Nucleus accumbens (tissue), 56 donors: ENCODE measurements around the gene WIPF2.
A peak's percentile ranks its signal among the peaks of the same experiment; 100 is the strongest.

Experiments used
- DNase-seq, 56 donors: peaks; one replicate each; lab custom pipeline; 2025; lab: John Stamatoyannopoulos, UW

WIPF2 gene, protein sequence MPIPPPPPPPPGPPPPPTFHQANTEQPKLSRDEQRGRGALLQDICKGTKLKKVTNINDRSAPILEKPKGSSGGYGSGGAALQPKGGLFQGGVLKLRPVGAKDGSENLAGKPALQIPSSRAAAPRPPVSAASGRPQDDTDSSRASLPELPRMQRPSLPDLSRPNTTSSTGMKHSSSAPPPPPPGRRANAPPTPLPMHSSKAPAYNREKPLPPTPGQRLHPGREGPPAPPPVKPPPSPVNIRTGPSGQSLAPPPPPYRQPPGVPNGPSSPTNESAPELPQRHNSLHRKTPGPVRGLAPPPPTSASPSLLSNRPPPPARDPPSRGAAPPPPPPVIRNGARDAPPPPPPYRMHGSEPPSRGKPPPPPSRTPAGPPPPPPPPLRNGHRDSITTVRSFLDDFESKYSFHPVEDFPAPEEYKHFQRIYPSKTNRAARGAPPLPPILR

DNA sequence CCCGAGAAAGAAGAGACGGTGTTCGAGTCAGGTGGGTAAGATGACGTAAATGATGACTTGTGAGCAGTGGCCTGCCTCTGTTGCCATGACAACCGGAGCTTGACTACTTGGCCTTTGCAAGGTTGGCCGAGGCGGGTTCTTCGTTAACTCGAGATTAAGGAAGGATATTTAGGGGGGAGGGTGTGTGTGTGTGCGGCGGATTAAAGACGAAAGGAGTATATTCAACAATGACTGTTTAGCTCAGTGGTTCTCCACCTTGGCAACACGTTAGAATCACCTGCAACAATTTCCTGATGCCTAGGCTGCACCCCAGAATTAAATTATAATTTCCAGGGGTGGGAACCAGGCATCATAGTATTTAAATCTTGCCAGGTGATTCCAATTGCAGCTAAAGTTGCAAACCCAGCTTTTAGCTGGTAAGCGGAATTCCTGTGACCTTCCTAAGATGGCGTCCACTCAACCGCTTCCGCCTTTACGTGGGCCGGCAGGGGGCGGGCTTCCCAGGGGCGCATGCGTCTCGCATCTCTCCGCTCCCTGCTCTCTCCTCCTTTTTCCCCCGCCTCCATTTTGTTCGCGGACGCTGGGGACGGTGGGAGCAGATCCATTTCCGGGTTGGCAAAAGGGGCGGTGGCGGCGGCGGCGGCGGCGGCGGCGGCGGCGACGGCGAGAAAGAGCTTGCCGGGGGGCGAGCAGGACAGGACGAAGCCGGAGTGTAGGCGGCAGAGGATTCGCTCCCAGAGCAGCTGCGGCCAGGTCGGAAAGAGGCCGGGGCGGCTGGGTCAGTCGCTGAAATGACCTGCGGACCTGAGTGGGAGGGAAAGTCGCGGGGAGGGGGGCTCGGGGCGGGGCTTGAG lies at the start of gene WIPF2:
TSS of gene WIPF2 (plus strand) at position 565 of the 854 bp plus-strand sequence. CDS start 37,156 bp downstream, outside the sequence.
- DNase-seq, result peak; percentile 12 to 98 (median 92)

DNA sequence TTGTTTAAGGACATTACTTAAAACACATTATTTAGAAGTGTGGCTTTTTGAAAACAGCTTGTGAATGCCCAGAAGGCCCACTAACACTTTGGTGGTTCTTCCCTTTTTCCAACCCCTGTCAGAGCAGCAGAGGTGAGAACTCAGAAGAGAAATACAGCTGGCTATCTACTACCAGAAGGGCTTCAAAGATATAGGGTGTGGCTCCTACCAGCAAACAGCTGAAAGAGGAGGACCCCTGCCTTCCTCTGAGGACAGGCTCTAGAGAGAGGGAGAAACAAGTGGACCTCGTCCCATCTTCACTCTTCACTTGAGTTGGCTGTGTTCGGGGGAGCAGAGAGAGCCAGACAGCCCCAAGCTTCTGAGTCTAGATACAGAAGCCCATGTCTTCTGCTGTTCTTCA lies 48.8 kb upstream of the WIPF2 start:
- DNase-seq, result no peak

DNA sequence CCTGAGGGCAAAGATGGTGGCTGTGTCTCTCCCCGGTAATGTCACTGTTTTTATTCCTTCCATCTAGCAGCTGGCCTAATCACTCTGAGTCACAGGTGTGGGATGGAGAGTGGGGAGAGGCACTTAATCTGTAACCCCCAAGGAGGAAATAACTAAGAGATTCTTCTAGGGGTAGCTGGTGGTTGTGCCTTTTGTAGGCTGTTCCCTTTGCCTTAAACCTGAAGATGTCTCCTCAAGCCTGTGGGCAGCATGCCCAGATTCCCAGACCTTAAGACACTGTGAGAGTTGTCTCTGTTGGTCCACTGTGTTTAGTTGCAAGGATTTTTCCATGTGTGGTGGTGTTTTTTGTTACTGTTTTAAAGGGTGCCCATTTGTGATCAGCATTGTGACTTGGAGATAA lies 47.4 kb upstream of the WIPF2 start:
- no peak for DNase-seq

DNA sequence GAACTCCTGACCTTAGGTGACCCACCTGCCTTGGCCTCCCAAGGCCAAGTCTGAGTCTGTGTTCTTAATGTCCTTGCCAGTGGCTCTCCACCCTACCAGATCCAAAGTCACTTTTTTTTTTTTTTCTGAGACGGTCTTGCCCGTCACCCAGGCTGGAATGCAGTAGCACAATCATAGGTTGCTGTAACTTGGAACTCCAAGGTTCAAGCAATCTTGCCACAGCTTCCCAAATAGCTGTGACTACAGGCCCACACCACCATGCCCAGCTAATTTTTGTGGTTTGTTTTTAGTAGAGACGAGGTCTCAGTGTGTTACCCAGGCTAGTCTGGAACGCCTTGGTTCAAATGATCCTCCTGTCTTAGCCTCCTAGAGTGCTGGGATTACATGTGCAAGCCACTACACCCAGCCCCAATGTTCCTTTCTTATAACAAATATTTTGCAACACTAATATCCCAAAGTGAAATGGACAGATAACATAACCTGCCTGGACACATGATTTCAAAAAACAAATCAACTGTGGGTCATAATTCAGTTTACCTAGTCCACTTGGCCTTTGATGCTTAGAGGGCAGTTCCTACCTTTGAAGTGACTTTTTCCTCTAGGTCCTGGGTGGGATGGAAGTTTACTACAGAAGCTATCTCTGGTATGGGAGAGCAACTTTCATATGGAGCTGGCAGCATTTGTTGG lies 45.9 kb upstream of the WIPF2 start:
- no peak for DNase-seq

DNA sequence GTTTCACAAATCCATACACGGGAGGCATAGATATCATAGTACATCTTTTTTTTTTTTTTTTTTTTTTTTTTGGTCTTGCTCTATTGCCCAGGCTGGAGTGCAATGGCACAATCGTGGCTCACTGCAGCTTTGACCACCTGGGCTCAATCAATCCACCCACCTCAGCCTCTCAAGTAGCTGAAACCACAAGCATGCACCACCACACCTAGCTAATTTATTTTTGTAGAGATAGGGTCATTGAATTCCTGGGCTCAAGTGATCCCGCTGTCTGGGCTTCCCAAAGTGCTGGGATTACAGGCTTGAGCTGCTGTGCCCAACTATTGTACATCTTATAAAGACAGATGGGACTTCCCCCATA lies 45.3 kb upstream of the WIPF2 start:
- no peak for DNase-seq

DNA sequence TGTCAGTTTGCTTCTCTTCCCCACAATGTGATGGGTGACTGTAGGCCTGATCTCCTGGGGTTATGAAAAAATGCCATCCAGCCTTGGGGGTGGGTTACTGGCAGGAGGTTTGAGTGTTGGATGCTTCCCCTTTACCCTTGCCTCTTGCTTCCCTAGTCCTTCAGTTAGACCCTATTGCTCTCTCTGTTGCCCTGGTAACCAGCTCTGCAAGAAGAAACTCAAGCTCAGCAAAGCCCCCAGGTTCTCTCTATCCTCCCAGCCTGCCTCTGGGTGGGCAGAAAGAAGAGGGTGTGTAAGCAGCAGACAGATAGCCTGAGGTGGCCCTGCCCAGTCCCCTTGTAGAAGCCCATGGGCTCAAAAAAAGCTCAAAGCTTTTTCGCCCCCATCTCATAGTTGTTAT lies 44.6 kb upstream of the WIPF2 start:
- no peak for DNase-seq

DNA sequence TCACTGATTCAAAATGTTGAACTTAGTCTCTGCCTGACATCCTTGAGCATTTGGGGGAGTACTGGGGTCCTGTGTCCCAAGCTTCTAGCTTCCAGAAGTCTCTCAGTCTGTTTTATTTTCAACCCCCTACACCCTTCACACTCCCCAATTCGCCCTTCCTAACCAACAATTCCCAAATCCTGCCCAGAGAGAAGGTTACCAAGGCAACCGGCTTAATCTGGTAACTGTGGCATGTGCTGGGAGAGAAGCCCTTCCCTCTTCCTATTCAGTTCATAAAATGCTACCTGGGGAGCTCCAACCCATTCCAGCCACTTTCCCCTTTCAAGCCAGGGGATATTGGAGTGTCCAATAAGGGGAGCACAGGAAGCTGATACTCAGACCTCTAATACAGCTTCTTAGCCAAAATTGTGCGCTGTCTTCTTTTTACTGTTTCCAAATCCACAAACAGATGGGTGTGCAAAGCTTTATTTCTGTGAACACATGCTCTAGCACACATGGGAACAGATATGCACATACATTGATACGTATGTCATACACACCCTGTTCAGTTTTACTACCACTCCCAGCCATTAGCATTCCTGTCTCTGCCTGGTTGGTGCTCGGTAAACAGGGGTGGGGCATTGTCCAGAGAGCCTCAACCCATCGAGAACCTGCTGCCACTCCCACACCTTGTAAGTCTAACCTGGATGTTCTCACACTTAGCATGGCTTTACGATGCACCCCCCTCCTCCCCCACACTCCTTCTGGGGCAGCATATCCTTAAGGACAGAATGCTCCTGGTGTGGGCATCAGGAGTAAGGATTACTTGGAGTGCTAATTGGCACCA lies 43.0 kb upstream of the WIPF2 start:
- peak in 2 of 56 donors; percentile 6 to 9 for DNase-seq

DNA sequence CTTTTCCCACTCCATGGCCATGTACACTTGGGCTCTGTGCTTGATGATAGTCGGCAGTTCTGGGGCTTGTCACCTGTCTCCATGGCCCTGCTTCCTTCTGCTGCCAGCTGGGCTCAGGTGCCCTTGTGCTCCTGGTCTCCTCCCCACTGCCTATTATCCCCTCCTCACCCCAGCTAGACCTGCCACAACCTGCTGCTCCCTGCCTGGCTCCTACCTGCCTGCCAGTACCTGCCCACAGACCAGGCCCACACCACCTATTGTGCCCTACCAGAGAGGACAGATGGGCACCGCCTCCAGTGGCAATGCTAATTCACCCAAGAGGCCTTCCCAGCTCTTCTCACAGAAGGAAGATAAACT lies 42.4 kb upstream of the WIPF2 start:
- DNase-seq, result no peak

DNA sequence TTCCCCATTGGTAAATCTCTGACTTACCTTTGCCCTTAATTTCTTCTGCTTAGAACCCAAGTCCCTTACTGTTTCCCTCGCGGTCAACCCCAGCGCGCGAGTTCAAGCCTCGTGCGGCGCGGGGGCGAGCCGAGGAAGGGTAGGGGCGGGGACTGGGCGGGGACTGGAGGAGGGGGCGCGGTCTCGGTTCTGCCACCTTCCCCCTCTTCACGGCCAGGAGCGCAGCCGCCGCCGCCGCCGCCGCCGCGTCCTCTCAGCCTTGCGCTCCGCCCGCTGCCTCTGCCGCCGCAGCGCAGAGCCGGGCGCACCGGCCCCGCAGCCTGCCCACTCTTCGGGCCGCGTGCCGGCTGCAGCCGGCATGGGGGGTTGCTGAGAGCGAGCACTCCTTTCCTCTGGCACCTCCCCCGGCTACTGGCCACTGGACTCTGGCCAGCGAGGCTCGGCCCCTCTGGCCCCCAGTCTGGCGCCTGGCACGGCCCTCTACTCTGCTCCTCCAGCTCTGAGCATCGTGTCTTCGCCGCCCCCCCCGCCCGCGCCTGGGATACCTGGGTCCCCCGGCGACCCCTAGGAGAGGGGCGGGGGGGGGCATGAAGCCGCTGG lies 41.7 kb upstream of the WIPF2 start, which contains the start of gene RAPGEFL1:
TSS of gene RAPGEFL1 (plus strand) at position 196 of the 600 bp plus-strand sequence. CDS start at position 588, 392 bp downstream.
- peak in 42 of 56 donors; percentile 8 to 85 (median 51) for DNase-seq

DNA sequence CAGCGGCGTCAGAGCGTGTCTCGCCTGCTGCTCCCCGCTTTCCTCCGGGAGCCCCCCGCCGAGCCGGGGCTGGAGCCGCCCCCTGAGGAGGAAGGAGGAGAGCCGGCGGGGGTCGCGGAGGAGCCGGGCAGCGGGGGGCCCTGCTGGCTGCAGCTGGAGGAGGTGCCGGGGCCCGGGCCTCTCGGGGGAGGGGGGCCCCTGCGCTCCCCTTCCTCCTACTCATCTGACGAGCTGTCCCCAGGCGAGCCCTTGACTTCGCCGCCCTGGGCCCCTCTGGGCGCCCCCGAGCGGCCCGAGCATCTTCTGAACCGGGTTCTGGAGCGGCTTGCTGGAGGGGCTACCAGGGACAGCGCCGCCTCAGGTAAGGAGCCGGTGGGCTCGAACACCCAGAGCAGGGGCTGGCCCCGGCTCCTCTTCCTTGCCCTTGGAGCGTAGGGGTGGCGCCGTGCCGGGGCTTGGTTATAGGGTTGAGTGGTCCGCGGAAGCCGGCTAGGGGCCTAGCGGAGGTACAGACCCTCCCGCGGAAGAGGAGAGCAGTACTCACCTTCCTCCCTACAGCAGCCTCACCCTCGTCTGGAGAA lies 41.0 kb upstream of the WIPF2 start:
- peak in 3 of 56 donors; percentile 10 to 24 (median 23) for DNase-seq

DNA sequence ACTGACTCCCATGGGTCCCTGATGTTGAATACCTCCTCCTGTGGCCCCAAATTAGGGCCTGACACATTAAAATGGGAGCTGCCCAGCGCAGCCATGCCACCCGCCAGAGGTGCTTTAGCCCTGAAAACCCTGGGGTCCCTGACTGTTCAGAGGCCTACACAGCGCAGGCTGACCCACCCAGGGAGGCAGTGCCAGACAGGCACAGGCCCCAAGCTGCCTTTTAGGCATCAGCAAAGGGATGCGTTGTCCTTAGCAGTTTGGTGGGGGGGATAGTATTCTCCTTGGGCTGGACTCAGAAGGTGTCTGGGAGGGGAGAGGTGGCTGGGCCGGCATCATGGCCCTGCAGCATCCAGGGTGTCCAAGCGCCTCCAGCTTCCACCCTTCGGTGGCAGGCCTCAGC lies 40.4 kb upstream of the WIPF2 start:
- no peak for DNase-seq

DNA sequence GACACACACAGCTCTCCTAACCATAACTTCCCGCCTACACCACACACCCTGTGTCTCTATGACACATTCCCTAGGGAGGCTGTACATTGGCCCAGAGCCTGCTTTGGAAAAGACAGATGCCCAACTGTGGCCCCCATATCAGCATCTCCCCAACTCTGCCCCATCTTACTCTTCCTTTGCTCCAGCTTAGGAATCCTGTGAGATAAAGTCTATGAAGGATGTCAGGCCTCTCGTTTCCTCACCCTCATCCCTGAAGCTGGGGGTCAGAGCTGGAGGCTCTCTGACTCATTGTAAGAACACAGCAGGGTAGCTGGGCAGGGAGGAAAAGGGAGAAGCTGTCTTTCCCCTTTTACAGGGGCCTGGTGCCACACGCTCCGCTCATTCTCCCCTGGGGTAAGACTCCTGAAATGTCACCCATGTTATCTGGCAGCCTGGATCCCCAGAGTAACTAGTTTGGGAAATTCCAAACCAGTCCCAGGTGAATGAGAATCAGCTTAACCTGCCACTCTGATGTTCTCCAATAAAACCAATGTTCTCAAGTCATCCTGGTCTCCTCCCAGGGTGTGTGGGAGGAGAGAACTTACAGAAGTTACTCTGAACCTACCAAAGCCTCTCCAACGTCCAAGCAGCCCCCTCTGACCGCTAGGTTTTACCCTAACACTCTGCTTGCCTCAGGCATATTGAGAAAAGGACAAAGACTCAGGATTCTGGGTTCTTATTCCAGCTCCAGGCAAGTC lies 39.0 kb upstream of the WIPF2 start:
- no peak for DNase-seq

DNA sequence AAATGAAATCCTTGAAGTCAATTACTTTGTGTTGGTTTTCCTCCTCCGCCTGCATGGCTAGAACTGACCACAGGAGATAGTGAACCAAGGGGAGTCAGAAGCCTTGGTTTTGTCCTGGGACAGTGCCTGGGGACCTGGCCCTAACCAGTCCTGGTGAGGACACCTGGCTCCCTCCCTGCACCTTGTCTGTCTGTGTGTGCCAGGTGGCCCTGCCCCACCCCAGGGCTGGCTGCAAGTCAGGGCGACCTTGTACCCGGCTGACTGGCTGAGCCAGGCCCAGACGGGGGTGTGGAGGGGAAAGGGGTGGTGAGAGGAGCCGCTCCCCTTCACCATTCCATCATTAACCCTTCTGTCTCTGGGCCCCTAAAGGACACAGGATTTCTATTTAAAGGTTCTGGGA lies 38.4 kb upstream of the WIPF2 start:
- no peak for DNase-seq

DNA sequence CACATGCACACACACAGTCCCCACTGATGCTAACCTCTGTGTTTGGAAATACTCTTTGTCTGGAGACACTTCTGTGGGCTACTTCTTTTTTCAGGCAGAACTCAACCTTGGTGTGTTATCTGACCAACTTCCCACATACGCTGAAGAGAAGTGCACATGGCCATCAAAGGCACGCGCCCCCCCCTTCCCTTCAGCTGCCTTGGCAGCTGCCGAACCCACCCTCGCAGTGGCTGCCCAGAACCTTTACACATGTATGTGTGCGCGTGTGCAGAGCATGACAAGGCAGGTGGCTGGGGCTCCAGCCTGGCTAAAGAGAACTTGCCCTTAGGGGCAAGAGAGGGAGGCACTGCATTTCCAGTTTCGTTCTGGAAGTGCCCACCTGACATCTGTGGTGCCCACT lies 37.9 kb upstream of the WIPF2 start:
- no peak for DNase-seq

DNA sequence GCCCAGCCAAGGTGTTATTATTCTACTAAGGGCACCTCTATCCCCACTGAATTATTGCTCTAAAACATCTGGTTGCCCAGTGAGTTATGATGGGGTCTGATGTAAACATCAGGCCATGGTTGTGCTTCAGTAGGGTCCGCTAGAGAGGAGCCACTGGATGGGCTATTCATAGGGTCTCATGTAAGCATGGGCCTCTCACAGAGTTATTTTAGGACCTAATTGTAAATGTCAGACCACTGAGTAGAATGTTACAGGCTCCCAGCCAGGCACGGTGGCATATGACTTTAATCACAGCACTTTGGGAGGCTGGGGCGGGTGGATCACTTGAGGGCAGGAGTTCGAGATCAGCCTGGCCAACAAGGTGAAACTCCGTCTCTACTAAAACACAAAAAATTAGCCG lies 36.5 kb upstream of the WIPF2 start:
- DNase-seq, result no peak

DNA sequence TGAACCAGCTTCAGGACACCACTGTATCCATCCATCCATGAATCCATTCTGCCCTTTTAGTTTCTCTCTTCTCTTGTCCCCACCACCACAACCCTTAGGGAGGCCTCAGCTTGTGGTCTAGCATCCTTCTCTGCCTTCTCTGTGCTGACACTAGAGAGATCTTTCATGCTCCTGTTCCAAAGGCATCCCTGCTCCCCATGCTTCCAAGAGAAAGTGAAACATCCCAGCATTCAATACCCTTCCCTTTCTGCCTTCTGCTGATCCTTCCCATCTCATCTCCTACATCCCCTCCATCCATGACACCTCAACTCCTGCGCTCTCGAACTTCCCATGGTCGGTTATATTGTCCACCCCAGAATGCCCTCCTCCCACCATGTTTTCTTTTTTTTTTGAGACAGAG lies 31.9 kb upstream of the WIPF2 start:
- DNase-seq, result no peak

DNA sequence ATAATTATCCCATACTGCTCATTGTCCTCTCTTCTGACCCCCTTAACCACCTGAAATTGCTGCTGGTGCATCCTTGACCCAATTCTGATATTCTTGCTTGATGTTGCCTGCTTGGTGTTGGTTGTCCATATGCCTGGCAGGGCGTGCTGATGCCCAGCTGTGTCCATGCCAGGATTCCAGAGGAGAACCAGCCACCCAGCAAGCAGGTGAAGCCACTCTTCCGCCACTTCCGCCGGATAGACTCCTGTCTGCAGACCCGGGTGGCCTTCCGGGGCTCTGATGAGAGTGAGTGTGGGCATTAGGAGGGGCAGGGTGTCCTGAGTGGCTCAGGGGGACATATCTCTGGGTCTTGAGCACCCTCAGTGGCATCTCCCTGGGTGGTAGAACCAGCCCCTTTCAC lies 30.4 kb upstream of the WIPF2 start:
- DNase-seq, result no peak

DNA sequence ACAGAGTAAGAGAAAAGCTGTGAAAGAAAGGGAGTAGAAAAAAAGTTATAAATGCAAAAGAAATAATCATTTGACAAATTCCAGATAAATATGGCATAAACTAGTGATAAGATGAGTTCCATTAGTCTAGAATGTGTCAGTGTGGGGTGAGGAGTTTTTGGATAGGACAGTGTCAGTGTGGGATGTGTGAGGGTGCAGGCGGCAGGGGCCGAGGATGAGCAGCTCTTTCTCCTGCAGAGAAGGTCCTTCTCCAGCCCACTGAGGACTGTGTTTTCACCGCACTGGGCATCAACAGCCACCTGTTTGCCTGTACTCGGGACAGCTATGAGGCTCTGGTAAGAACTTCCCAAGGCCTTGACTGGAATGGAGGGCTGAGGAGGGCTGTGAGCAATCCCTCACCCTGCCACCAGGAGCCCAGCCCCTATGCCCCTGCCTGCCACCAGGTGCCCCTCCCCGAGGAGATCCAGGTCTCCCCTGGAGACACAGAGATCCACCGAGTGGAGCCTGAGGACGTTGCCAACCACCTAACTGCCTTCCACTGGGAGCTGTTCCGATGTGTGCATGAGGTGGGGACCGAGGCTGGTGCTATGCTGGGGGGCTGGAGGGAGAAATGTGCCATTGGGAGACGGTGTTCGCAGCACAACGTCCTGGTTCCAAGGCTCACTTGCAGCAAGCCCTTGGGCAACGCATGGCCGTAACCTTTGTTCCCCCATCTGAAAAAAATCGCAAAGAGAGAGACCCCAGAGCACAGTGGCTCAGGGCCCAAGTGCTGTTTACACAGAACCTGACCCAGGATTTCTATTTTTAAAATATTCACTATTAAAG lies 28.7 kb upstream of the WIPF2 start:
- DNase-seq, result no peak
